HepG2 (cell line): ENCODE results near the gene UBB. TPM values are rescaled to one million over a fixed set of nuclear protein-coding genes. Genes with fewer than 3 reads are reported as not detected.

Experiments
- CENPT ChIP-seq: sonication (generic); formaldehyde crosslinking; IDR thresholded peaks from 2 replicates; pipeline ENCODE4 v1.8.0; 2022; ENCODE audit warnings: low read depth, mild to moderate bottlenecking, moderate library complexity, missing genetic modification reagents
- GLI4 ChIP-seq: sonication (generic); formaldehyde crosslinking; IDR thresholded peaks from 2 replicates; pipeline ENCODE4 v1.5.1; 2020; ENCODE audit warnings: missing genetic modification reagents, mild to moderate bottlenecking, moderate library complexity, borderline replicate concordance
- HMGXB3 ChIP-seq: sonication (generic); formaldehyde crosslinking; IDR thresholded peaks from 2 replicates; pipeline ENCODE4 v1.4.0; 2020; ENCODE audit warnings: missing genetic modification reagents, borderline replicate concordance
- HNRNPK ChIP-seq: fragments of 200-400 bp; formaldehyde crosslinking; IDR thresholded peaks from 2 replicates; pipeline ENCODE4 v1.6.1; 2018; ENCODE audit warnings: low read length, low read depth, moderate library complexity, mild to moderate bottlenecking; ENCODE audit not compliant: poor library complexity, severe bottlenecking
- MLXIP ChIP-seq: sonication (generic); formaldehyde crosslinking; IDR thresholded peaks from 2 replicates; pipeline ENCODE4 v1.9.0; 2021; ENCODE audit warnings: missing genetic modification reagents, borderline replicate concordance
- NFE2L2 ChIP-seq: fragments of 150-350 bp; IDR thresholded peaks from 2 replicates; pipeline ENCODE4 v1.6.1; 2014; ENCODE audit warnings: low read length
- NR0B2 ChIP-seq: sonication (generic); formaldehyde crosslinking; IDR thresholded peaks from 2 replicates; pipeline ENCODE4 v1.4.0; 2020; ENCODE audit warnings: mild to moderate bottlenecking, missing genetic modification reagents
- RFX3 ChIP-seq: IDR thresholded peaks from 2 replicates; pipeline ENCODE4 v1.6.1; 2016; ENCODE audit warnings: missing biosample characterization, missing genetic modification reagents
- ZFP36L2 ChIP-seq: sonication (generic); formaldehyde crosslinking; IDR thresholded peaks from 2 replicates; pipeline ENCODE4 v1.4.0; 2020; ENCODE audit warnings: missing genetic modification reagents
- ZKSCAN5 ChIP-seq: sonication (generic); formaldehyde crosslinking; IDR thresholded peaks from 2 replicates; pipeline ENCODE4 v1.5.1; 2020; ENCODE audit warnings: mild to moderate bottlenecking, missing genetic modification reagents
- ZMAT3 ChIP-seq: sonication (generic); formaldehyde crosslinking; conservative IDR thresholded peaks from 2 replicates; pipeline ENCODE4 v1.7.0; 2021; ENCODE audit warnings: missing genetic modification reagents
- ZNF121 ChIP-seq: sonication (generic); formaldehyde crosslinking; IDR thresholded peaks from 2 replicates; pipeline ENCODE4 v1.5.0; 2020; ENCODE audit warnings: mild to moderate bottlenecking, missing genetic modification reagents
- ZNF138 ChIP-seq: sonication (generic); formaldehyde crosslinking; IDR thresholded peaks from 2 replicates; pipeline ENCODE4 v1.5.0; 2020; ENCODE audit warnings: mild to moderate bottlenecking, low read depth, missing genetic modification reagents
- ZNF275 ChIP-seq: sonication (generic); formaldehyde crosslinking; IDR thresholded peaks from 2 replicates; pipeline ENCODE4 v1.8.0; 2022; ENCODE audit warnings: missing genetic modification reagents, mild to moderate bottlenecking, inconsistent platforms, borderline replicate concordance
- ZNF333 ChIP-seq: sonication (generic); formaldehyde crosslinking; IDR thresholded peaks from 2 replicates; pipeline ENCODE4 v1.4.0; 2020; ENCODE audit warnings: mild to moderate bottlenecking, missing genetic modification reagents, borderline replicate concordance
- ZNF33A ChIP-seq: sonication (generic); formaldehyde crosslinking; IDR thresholded peaks from 2 replicates; pipeline ENCODE4 v1.5.1; 2020; ENCODE audit warnings: missing genetic modification reagents, mild to moderate bottlenecking, moderate library complexity, borderline replicate concordance
- ZNF367 ChIP-seq: sonication (generic); formaldehyde crosslinking; IDR thresholded peaks from 2 replicates; pipeline ENCODE4 v1.4.0; 2020; ENCODE audit warnings: missing genetic modification reagents, borderline replicate concordance
- ZNF549 ChIP-seq: sonication (generic); formaldehyde crosslinking; IDR thresholded peaks from 2 replicates; pipeline ENCODE4 v1.5.0; 2020; ENCODE audit warnings: missing genetic modification reagents
- ZNF703 ChIP-seq: sonication (generic); formaldehyde crosslinking; IDR thresholded peaks from 2 replicates; pipeline ENCODE4 v1.5.1; 2020; ENCODE audit warnings: missing genetic modification reagents, mild to moderate bottlenecking, moderate library complexity, borderline replicate concordance
- ZNF792 ChIP-seq: IDR thresholded peaks from 2 replicates; pipeline ENCODE4 v1.6.1; 2016
- polyA plus RNA-seq, 8 experiments: library from polyadenylated mRNA; depleted of rRNA in 3 of 8; stranded (reverse) in 7 of 8; unstranded in 1 of 8; fragments of >200 nt; fragmentation: Illumina TruSeq in 4 of 8; extraction: Trizol in 4 of 8; gene quantifications; 2 replicates each; pipeline versions ENCODE4 v1.2.1 to v1.2.3, GENCODE V29; 2011 to 2016; ENCODE audit warnings: low read depth in 4 of 8, missing spikeins in 1 of 8, mixed read lengths in 1 of 8; ENCODE audit not compliant: insufficient read depth in 1 of 8
- total RNA-seq, 5 experiments: library from RNA; depleted of rRNA; stranded (reverse); fragments of >200 nt; fragmentation: Illumina TruSeq; extraction: Trizol; gene quantifications; 2 replicates each; pipeline ENCODE4 v1.2.3, GENCODE V29; 2016; ENCODE audit warnings: low read depth in 1 of 5

UBB gene
- total and polyA plus RNA-seq, 2 of the 13 experiments (the other 11 are each of a cell fraction or from before 2014, with no cell fraction given) = 1,130 to 2,066 TPM

- TF ChIP-seq HMGXB3 (CRISPR knock-in tag) = no peak
- TF ChIP-seq ZNF121 (CRISPR knock-in tag) = no peak
- TF ChIP-seq RFX3 (CRISPR knock-in tag) = no peak
- TF ChIP-seq ZNF703 (CRISPR knock-in tag) = no peak
- TF ChIP-seq GLI4 = no peak
- no peak for TF ChIP-seq ZNF275
- no peak for TF ChIP-seq ZMAT3 (CRISPR knock-in tag)
- no peak for TF ChIP-seq ZNF367 (CRISPR knock-in tag)
- TF ChIP-seq ZFP36L2 (CRISPR knock-in tag) = no peak
- TF ChIP-seq CENPT = no peak
- TF ChIP-seq ZNF138 (CRISPR knock-in tag) = no peak
- no peak for TF ChIP-seq HNRNPK
- TF ChIP-seq ZNF33A (CRISPR knock-in tag) = no peak
- TF ChIP-seq MLXIP = no peak
- TF ChIP-seq ZNF549 (CRISPR knock-in tag) = no peak
- TF ChIP-seq ZNF792 (CRISPR knock-in tag) = no peak
- TF ChIP-seq ZNF333 (CRISPR knock-in tag) = no peak
- TF ChIP-seq ZKSCAN5 (CRISPR knock-in tag) = no peak
- peak; percentile 93 for TF ChIP-seq NFE2L2
- no peak for TF ChIP-seq NR0B2
Observed at GRCh38 chr17:16398270-16399267, 17.7 kb downstream of the UBB start (continued).
